Measurements from ENCODE around the gene TSHZ3.

The TSHZ3 gene

DNA sequence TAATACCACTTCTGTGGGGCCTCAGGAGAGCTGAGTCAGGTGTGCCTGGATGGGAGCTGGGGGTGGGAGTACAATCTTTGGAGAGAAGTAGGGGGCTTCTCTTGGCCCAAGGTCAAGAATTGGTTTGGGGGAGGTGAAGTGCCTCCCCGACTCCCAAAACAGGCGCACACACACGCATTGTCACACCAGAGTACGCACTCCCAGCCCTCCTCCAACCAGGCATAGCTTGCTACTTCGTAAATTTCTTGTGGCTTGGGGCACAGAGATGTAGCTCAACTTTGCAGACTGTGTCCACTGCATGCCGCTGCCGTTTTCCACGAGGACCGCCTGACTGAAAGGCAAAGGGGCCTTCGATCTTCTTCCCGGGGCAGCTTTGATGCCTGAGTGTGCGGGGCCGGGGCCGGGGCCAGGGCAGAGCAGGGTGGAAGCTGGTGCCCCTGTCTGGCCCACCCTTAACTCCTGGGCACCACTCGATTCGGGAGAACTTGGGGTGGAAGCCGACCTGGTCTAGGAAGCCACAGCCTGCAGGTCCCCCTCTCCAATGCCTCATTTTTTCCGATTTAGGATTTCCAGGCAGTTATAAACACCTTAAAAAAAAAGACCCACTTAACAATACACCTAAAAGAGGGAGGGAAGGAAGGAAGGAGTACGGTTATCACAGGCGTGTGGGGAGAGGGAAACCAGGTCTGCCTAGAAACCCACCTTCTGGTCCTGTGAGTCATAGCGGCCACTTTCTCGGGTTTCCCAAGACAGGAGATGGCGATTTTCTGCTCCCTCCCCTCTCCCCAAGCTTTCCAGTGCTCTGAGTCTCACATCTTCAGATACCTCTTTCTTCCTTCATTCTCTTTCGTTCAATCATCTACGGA lies 5.8 kb upstream of the TSHZ3 start:
- DNase-seq, result no peak

DNA sequence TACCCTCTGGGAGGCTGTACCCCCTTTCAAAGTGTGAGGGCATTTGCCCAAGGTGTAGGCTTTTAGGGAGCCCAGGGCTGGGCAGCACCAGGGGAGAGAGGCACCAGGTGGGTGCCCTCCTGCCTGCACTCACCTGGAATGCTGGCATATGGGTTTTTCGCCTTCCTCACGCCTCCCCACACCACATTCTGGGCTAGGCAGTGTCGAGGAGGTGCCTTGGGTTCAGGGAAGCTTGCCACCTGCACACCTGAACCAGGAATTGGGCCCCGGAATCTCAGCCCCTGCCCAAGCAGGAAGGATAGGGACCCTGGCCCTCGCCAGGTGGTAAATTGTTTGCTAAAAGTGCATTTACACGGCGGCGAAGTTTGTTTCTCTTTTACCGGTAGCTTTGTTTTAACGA lies 5.1 kb upstream of the TSHZ3 start:
- no peak for DNase-seq

DNA sequence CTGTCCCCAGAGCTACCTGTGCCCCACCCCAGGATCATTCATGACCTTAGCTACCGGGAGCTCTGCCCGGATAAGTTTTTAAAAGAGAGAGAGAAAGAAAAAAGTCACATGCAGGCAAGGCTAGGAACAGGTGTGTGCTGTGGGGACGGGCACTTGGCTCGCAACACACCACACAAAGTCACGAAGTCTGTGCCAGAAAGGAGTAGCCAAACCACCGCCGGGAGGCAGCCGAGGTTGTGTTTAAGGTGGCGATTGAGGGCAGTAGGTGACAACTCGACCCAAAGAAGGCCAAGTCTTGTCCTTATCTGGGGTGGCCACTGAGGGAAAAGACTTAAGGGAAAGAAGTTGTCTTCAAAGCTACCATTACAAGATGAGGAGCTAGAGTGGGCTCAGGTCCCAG lies 4.6 kb upstream of the TSHZ3 start:
- no peak for DNase-seq

DNA sequence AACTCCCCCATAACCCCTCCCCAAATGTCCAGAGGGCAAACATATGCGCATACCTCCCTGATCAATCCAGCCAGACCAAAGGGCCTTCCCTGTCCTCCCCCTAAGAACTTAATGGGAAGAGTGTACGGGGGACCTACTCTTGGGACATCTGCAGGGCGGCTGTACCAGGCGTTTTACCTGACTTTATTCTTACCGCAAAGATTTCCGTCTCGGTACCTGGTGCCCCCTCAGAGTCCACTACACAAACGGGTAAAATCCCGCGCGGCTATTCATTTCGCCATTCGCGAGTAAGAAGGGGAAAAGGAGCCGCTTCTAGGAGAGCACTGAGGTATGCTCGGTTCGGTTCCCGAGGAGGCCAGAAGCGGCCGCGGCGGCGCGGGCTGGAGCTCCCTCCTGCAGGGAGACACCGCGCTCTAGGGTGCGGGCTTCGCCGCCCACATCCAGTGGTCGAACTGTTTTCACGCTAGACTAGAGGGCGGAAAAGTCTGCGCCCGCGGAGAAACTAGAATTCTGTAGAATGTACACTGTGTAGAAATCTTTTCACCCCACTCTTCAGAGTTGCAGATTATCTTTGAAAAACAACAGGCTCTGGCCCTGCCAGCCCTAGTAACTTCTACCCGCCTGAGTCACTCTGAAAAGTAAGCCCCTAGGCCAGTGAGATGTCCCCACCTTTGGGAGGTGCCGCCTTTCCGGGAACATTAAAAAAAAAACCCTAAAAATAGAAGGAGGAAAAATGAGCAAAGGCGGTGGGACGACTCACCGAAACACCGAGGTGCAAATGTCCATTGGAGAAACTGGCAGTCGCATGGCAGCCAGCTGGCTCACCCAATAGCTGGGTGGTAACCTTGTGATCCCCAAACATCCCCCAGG lies 3.8 kb upstream of the TSHZ3 start:
- DNase-seq, result no peak

DNA sequence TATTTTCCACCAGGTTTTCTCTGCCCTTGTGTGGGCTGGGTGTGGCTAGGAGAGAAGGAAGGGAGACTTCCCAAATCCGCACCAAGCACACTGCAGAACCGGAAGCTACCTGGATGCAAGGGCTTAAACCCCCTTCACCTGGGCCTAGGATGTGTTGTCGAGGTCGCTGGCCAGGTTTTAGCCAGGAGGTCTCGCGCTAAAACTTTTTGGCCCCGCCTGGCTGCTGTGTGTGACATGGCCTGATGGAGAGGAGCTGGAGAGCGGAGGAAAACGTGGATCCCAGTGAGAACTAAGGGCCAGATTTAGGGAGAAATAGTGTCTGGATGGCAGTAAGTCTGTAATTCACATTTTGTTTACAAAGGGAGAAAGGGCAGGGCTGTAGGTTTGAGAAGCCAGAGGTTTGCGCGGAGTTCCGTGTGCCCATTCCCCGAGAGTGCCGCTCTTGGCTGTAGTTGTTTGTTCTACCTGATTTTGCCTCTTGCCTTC lies 3.1 kb upstream of the TSHZ3 start:
- DNase-seq, result no peak

DNA sequence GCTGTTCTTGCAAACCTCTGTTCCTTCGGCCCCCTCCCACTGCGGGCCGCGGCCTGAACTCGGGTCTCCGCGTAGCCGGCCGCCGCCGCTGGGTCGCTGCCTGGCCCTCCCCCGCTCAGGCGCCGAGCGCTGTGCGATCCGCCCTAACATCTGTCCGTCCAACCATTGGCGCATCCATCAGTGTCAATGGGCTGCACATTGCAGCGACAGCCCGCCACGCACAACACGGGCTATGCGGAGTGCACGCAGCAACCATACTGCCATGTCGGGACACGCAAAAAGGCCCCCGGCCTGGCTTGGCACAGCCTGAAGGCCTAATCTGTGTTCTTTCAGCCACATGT lies 2.6 kb upstream of the TSHZ3 start:
- no peak for DNase-seq

DNA sequence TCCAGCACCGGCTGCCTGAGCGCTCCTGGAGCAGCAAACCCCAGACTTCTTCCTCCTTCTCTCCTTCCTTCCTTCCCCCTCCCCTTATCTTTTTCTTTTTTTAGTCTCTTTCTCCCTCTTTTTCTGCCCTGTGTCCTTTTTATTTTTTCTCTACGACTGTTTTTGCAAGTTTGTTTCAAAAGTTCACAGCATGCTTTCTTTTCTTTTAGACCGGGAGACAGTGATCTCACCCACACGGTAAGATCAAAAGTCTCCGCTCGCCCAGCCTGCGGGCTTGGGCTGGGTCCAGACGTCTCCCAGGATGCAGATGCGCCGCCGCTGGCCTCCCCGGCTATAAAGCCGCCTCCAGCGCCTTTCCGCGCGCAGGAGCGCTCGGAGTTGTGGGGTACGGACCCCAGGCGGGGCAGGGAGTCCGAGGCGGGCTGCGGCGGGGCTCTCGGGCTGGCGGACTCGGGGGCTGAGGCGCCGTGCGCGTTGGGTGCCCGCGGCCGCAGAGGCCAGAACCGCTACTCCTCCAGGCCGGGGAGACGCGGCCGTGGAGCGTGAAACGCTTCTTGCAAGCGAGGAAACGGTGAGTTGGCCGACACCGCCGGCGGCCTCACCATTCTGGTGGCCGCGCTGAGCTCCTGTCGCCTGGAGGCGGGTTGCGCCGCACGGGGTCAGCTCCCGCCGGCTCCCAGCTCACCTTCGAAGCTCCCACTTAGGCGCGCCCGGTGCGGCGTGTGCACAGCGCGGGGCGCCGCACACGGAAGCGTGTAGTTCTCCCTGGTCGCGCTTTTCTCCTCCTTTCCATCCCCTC lies 2.0 kb upstream of the TSHZ3 start:
- DNase-seq, result no peak

DNA sequence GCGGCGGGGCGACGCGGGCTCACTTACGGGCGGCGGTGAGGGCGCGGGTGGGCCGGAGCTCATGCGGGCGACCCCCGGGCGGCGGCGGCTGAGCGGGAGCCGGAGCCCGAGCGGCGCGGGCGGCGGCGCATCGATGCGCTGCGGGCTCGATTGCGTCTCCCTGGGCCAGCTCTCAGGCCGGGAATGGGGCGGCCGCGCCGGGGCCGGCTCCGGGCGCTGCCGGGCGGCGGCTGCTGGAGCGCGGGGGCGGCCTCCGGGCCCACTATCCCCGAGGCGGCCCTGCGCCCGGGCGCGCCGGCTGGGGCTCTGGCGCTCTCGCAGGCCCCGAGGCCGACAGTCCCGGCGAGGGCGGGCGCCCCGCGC lies 1.4 kb upstream of the TSHZ3 start:
- peak; percentile 34 for DNase-seq

DNA sequence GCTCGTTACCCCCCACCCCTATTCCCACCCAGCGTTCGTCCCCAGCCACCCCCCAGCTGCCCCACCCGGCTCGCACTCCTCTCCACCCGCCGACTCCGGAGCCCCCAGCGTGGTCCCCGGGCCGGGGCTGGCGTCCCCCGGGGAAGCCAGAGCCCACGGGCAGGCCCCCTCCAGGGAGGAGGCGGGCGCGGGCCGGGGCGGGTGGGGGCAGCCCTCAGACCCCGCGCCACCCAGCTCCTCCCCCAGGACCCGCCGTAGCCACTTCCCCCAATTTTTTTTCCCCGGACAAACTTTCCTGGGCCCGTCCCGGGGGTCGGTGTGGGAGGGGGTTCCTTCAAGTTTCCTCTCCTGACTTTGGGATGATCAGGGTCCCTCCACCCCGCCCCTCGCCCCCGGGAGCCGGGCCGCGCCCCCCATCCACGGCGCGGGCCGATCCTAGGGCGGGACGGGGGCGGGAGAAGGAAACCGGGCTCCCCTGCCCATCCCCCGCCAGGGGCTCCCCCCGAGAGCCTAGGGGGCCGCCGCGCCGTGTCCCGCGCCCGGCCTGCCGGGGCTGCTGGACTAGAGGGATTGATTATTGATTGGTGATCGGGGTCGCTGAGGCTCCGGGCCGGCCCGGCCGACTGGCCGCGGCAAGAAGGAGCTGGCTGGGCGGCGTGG lies 927 bp upstream of the TSHZ3 start:
- no peak for DNase-seq

DNA sequence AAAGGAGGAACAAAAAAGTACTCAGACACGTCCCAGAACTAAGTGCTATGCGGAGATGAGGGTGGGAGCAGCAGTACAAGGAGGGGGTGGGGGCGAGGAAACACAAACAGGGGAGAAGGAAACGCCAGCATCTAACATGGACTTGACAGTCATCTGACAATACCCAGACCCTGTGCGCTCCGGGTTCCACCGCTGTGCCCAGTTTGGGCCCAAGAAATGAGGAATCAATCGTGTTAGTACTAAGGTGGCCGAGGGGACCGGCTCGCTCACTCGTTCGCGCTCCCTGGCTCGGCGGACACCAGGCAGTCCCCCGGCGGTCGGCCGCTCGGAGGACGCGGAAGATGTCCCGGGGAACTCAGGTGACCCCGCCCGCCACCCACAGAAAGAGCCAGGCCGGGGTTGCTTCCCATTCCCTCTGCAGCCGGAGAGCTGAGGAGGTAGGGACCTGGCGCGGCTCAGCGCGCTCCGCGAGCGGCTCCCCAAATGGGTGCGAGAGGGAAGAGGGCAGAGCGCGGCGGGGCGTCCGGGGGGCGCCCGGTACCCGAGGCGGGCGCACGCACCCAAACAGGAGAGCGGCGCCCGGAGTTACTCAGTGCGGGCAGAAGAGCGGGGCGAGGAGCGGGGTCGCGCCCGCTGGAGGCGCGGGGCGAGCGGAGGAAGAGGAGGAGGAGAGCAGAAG lies 616 bp downstream of the TSHZ3 start:
- no peak for DNase-seq

DNA sequence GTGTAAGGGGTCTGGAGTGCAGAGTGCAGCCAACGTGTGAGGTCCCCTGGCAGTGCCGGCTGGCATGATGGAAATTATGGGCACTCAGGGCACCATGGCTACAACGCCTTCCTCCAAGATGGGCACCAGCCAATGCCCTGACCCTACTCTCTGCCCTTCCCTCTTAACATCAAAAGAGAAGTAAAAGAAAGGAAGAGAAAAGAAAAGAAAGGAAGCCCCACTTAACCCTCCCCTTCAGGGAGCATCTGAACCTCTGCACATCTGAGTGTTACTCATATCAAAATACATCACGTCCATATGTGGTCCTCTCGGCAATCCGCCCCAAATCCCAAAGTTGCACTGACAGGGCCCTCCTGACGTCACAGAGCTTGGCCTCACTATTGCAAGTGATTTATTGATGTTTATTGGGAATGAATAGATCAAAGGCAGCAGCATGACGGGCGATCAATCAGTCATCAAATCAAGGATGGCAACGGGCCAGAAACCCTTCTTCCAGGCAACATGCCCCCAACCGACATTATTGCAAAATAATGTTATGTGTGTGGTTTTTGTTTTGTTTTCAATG lies 1.3 kb downstream of the TSHZ3 start:
- no peak for DNase-seq

DNA sequence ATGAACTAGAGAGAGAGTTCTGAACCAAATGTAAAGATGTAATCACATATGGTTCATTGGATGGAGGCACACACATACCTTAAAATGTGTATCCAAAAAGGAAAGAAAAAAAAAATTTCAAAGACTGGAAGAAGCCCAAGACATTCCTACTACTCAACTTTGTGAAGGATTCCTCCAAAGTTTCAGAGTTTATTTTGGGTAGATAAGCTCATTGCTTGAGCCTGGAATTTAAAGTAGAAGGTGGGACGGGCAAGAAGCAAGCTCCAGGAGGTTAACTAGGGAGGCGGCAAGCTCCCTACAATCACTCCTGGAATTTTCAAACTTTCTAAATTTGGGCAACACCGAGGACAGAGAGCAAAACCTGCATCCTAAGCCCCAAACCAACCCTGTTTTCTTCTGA lies 1.9 kb downstream of the TSHZ3 start:
- no peak for DNase-seq

DNA sequence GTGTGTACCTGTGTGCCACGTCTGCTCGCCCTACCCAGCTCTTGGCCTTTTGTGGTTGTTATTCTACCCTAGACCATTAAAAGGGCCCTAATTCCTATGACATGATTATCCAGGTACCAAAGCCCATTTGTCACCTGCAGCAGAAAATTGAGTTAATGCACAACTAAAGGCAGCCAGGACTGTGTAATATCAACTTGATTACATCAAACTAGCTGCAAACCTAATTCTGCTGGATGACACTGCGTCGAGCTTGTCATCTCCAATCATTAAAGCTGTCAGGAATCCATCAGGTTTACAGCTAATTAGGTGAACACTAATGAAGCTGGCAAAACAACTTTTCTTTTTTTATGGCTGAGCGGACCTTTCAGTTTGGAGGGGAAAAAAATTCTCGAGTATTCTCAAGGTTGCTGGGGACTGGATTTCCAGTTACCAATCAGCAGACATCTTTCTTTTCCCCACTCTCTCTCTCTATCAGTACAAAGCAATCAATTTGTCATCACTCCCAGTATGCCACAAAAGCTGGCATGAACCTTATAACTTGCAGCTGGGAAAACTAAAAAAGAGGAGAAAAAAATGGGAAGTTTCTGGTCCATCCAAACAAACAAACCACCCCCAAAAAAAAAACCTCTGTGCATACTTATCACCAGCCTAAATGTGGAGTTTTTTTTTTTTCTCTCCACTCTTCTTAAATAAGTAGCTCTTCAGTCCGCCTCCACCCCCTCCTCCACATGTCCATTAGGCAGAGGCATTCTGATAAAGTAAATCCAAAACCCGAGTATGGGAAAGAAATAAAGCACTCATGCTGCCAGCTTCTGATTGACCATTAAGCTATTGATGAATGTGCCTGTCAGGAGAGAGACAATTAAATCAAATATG lies 2.8 kb downstream of the TSHZ3 start:
- no peak for DNase-seq

DNA sequence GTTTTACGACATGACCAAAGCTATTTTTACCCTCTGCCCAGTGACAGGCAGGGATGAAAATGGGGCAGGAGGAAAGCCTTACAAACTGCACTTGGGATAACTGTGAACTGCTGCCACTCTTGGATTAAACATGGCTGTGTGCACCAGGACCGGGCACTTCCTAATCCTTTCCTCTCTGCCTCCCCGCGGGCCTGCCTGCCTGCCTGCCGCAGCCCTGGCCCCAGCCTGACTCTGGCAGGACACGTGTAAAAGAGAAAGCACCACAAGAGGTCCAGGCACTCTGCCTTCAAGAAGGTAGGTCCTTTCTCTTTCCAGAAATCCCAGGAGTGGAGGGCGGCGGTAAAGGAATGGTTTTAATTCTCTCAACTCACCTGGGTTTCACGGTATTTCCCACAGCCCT lies 4.8 kb downstream of the TSHZ3 start:
- no peak for DNase-seq

DNA sequence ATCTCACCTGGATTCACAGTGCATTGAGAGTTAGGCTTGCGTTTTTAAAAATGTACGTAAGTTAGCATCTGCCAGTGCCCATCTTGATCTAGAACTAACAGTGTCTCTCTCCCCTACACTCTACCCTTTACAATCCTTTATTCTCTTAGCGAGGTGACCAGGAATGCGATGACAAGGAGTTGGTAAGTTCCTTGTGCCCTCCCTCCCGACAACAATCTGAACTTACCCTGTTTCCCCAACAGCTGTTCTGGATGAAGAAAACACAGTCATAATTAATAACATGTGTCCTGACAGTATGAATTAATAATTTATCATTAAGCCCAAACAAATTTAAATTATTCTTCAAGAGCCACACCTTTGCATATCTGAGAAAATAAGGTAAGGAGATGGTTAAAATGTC lies 6.3 kb downstream of the TSHZ3 start:
- DNase-seq, result no peak

DNA sequence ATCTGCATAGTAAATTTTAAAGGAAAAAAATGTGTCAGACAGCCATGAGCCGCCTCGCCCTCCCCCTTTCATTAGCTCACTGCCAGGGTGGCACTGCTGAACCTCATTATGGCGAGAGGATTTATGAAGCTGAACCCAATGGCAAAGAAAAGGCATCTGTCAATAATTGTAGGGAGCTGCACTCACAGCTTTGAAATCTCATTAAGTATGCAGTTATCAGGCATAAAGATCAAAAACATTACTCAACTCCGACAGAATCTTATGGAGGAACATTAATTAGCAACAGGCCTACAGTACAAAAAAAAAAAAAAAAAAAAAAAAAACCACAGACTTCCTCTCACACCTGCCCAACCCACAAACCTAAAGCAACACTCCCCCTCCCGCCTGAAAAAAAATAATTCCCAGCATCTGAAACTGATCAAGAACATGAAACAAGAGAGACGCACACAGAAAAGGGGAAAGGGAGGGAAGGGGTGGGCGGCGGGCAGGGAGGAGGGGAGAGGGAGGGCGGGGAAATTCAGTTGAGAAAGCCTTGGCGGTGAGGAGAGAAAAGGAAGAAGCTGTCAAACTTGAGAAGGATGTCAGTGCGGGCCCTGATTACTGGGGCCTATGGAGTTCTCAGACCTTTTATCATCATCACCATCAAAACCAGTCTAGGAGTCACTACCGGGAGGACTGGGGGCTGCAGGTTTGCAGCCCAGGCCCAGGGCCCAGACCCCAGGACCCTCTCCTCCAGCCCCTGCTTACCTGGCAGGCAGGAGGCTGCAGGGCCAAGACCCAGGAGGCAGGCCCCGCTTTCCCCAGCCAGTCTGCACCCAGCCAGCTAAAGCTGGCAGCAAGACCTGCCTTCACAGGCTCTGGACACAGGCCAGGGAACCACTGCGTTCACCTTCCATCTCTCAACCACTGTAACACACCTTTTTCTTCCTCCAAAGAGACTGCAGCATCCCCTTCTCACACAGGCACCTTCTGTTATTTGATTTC lies 8.9 kb downstream of the TSHZ3 start:
- no peak for DNase-seq

DNA sequence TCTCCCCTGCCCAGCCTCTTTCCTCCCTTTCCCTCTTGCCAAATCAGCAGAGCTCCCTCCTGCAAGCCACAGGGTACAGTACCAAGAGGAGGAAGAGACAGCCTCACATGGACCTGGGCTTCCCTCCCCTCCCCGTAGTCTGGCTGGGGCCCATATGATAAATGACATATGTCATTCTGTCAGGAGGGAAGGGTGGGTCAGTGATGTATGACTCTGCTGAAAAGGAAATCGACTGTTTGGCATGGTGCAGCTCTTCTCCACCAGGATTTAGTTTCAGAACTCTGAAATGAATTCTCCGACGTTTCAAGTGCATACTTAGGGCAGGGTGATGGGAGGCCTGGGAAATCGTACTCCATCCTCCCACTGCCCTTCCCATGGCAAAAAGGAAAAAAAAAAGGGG lies 9.8 kb downstream of the TSHZ3 start:
- DNase-seq, result no peak

DNA sequence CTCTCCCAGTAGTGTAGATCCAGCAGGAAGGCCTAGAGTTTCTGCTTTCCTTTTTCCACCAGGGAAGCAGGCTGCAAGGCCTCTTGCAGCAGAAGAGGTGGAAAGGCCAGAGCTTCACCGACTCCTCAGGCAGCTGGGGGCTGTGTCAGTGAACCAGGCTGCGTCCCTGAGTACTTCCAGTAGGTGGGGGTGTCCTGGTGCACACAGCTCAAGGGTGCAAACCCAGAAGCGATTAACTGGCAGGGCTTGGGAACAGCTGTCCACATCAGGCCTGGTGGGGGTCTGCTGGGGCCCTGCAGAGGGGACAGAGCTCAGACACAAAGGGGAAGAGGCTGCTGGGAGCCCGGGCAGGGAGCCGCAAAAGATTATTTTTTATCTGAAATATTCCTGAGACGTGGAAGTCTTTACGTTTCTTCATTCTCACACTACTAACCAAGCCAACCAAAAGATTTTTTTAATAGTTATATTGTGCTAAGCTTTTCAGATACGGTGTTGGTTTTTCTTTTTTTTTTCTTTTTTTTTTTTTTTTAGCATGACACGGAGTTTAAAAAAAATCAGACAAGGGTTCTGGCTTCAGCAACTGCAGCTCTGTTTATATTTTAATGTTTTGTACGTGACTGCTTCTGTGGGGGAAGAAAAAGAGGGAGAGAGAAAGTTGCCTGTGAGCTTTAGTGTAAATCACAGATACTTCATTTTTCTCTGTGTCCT lies 11.0 kb downstream of the TSHZ3 start:
- DNase-seq, result no peak
